ENCODE results near the gene CHD2.

The CHD2 gene

GRCh38 chr15:92922418-92923002 is 22.4 kb downstream of the CHD2 start:
- TF ChIP-seq, protein P1, sequence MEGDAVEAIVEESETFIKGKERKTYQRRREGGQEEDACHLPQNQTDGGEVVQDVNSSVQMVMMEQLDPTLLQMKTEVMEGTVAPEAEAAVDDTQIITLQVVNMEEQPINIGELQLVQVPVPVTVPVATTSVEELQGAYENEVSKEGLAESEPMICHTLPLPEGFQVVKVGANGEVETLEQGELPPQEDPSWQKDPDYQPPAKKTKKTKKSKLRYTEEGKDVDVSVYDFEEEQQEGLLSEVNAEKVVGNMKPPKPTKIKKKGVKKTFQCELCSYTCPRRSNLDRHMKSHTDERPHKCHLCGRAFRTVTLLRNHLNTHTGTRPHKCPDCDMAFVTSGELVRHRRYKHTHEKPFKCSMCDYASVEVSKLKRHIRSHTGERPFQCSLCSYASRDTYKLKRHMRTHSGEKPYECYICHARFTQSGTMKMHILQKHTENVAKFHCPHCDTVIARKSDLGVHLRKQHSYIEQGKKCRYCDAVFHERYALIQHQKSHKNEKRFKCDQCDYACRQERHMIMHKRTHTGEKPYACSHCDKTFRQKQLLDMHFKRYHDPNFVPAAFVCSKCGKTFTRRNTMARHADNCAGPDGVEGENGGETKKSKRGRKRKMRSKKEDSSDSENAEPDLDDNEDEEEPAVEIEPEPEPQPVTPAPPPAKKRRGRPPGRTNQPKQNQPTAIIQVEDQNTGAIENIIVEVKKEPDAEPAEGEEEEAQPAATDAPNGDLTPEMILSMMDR (conservative IDR thresholded peaks at IDR 0.05; ENCODE audit: low read depth, low read length), result no peak
- no peak overlapping the region for H3K4me3 ChIP-seq (ENCODE audit: low read depth, low read length)
- DNase-seq (ENCODE audit: low read depth), result no peak

GRCh38 chr15:92924216-92924615 is 24.1 kb downstream of the CHD2 start:
- TF ChIP-seq, protein P1 (conservative IDR thresholded peaks at IDR 0.05; ENCODE audit: low read depth, low read length), result no peak
- no peak overlapping the region for H3K4me3 ChIP-seq (ENCODE audit: low read depth, low read length)
- DNase-seq (ENCODE audit: low read depth), result no peak

DNA sequence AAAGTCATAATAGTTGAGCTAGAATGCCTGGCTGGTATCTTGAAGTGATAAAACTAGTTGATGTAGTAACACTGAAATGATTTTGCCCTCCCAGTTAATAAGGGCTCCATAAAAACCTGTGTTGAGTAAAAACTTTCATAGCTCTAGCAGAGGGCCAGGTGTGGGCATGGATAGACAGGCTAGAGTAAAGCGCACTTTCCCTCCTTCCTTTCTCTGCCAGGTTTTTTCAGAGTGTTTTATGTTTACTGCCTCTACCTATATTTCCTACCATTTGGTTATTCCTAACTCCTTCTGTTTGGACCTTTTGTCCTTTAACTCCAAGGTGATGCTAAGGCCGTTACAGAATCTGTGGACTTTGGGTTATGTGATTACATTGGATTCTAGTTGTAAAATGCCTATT is 25.3 kb downstream of the CHD2 start:
- TF ChIP-seq, protein P1 (conservative IDR thresholded peaks at IDR 0.05; ENCODE audit: low read depth, low read length), result no peak
- H3K4me3 ChIP-seq (ENCODE audit: low read depth, low read length), result no peak overlapping the region
- DNase-seq (ENCODE audit: low read depth), result no peak

GRCh38 chr15:92928225-92928750 is 28.2 kb downstream of the CHD2 start:
- TF ChIP-seq, protein P1 (conservative IDR thresholded peaks at IDR 0.05; ENCODE audit: low read depth, low read length), result no peak
- H3K4me3 ChIP-seq (ENCODE audit: low read depth, low read length), result no peak overlapping the region
- no peak for DNase-seq (ENCODE audit: low read depth)

GRCh38 chr15:92929002-92929401 is 28.9 kb downstream of the CHD2 start:
- TF ChIP-seq, protein P1 (conservative IDR thresholded peaks at IDR 0.05; ENCODE audit: low read depth, low read length), result no peak
- no peak for DNase-seq (ENCODE audit: low read depth)
- no peak overlapping the region for H3K4me3 ChIP-seq (ENCODE audit: low read depth, low read length)

DNA sequence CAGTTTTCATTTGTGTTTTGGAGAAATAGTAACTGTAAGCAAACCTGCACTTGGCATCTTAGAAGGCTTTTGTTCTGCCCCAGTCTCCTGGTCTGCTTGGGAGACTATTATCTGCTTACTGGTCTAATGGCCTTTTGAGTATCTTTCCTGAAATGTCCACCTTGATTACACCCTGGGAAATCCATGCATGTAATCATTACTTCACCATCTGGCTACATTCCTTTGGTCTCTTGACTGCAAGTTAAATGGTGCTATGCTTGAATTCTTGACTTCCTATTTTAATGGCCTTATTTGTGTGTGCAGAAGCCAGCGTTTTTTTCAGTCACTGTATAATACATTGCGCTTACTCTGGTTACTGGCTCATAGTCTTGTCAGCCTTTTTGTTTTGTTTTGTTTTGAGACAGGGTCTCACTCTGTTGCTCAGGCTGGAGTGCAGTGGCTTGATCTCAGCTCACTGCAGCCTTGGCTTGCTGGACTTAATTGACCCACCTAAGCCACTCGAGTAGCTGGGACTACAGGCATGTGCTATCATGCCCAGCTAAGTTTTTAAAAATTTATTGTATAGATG is 30.0 kb downstream of the CHD2 start:
- DNase-seq (ENCODE audit: low read depth), result peak; percentile 54
- TF ChIP-seq, protein P1 (conservative IDR thresholded peaks at IDR 0.05; ENCODE audit: low read depth, low read length), result no peak
- H3K4me3 ChIP-seq (ENCODE audit: low read depth, low read length), result no peak overlapping the region

DNA sequence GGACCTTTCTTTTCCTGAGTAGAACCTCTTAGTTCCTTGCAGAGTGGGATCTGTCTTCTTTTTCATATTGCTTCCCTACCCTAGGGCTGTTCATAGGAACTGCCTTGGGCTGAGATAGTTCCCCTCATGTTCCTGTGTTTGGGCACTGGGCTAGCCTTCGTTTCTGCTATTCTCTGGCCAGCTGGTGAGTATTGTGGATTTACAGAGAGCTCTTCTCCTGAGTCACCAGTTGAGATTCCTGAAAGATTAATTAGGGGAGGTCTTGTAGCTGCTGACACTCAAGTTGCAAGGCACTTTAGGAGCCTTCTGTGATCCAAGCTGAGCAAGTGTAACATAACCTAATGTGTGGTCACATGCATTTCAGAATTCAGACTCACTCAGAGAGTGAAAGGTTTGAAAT is 30.7 kb downstream of the CHD2 start:
- no peak overlapping the region for H3K4me3 ChIP-seq (ENCODE audit: low read depth, low read length)
- peak; percentile 90 for DNase-seq (ENCODE audit: low read depth)
- TF ChIP-seq, protein P1 (conservative IDR thresholded peaks at IDR 0.05; ENCODE audit: low read depth, low read length), result no peak

All from choroid plexus epithelial cell (primary cell).